Esophagus mucosa (tissue), 1 donor: Measurements from ENCODE around the gene PSMG3. TPM values are rescaled to one million over a fixed set of nuclear protein-coding genes. Genes with fewer than 3 reads are reported as not detected.
A peak's percentile ranks its signal among the peaks of the same experiment; 100 is the strongest.
"Not testable (repeated sequence)": the region's sequence is repeated elsewhere in the genome, so short reads cannot be mapped to it uniquely, and the experiment has no call there.

Experiments used
- ATAC-seq: fragments of 200-7000 bp; cut with Tn5 transposase; one replicate; pipeline ENCODE4 v1.9.1; 2020
- total RNA-seq: library from RNA; stranded (reverse); gene quantifications from one replicate; pipeline ENCODE4 v1.2.4, GENCODE V29; 2023
- donor health status: DM: yes; HTN: yes; CAD: no.

The PSMG3 gene
- total RNA-seq, 1 donor from 2014 or later: 39.8 TPM

DNA sequence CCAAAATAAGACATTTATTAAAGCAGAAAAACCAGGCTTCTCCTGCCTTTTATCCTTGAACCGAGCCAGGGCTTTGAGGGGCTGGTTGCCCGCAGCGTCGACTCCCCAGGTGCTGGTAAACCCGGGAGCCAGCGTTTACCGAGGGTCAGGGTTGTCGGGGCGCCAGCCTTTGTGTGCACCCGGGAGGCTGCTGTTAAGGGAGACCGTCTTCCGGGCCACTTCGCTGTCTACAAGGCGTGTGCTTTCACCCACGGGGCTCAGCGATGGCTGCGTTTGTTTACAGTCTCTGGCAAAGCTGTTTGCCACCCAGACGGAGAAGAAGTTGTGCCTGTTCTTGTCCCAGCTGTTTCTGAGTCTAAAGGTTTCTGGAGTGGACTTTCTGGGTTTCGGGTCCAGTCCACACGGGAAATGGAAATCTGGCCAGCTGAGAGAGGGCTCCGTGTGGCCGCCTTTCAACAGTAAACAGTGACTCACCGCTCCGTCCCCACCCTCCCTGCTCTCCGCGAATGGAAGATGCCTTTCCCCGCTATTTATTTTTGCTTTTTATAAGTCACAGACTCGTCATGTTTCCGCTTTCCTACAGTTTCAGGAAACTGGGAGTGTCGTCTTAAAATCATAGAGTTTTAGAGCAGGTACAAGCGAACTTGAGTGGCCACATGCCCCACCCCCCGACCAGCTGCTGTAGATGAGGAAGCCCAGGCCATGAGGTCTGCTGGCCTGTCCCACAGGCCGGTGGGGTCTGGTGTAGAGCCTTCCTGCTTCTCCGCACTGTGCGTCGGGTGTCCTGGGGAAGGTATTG is 37.2 kb downstream of the PSMG3 start:
- ATAC-seq: peak; percentile 62

DNA sequence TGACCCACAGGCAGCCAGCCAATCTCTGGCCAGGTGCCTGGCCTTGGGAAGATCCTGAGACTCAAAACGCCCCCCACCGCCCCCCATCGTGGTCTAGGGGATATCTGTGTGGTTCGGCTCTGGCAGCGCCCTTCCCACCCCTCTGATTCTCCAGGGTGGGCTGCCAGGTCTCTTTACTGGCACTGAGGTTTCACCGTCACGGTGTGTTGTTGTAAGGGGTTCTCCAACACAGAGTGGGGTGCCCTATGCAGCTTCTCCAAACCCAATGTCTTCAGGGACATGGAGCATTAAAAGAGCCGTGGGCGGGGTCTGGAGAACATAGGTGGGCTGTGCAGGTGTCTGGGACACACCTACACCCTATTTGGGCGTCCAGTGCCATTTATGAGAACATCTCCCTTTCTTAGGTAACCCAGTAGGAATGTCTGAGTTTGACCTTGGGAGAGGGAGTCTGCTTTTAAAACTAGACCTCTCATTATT is 37.8 kb downstream of the PSMG3 start:
- no peak for ATAC-seq

DNA sequence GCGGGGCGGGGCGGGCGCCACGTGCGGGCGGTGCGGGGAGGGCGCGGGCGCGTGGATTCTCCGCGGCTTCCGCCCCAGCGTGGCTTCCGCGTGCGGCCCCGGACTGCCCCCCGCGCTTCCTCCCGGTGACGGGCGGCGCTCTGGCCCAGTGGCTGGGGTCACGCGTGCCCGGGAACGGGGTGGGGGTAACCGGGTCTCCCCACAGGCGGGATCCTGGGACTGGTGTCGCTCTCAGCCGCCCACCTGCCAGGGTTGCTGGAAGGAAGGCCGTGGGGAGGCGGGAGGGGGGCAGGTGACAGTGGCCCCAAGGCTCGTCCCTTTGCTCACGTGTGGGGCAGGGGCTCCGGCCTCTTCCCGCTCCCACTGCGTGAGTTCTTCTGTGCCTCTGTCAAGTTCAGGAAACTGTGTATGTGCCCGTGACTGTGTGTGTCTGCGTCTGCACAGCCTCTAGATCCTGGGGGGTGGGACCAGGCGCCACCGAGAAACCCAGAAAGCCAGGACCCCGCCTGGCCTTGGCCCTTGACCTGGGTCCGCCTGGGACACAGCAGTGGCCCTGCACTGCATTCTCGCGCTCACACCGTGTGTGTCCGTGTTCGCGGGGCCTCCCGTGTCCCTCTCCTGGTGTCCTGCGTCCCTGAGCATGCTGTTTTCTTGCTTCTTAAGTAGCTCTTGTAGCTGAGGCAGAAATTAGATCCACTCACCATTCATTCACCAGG is 38.4 kb downstream of the PSMG3 start:
- peak; percentile 4 for ATAC-seq

DNA sequence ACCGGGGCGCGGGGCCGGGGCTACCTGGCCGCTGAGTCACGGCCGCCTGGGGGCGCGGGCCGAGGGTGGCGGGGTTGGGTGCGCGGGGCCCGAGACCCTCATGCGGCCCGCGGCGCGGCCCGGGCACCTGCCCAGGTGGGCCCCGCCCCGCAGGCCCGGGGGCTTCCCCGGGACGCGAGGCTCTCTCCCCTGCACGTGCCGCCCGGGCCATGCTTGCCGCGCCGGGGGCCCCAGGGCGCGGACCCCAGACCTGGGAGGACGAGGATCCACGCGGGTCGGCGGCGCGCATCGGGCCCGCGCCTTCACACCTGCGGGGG is 38.9 kb downstream of the PSMG3 start:
- ATAC-seq: no peak

DNA sequence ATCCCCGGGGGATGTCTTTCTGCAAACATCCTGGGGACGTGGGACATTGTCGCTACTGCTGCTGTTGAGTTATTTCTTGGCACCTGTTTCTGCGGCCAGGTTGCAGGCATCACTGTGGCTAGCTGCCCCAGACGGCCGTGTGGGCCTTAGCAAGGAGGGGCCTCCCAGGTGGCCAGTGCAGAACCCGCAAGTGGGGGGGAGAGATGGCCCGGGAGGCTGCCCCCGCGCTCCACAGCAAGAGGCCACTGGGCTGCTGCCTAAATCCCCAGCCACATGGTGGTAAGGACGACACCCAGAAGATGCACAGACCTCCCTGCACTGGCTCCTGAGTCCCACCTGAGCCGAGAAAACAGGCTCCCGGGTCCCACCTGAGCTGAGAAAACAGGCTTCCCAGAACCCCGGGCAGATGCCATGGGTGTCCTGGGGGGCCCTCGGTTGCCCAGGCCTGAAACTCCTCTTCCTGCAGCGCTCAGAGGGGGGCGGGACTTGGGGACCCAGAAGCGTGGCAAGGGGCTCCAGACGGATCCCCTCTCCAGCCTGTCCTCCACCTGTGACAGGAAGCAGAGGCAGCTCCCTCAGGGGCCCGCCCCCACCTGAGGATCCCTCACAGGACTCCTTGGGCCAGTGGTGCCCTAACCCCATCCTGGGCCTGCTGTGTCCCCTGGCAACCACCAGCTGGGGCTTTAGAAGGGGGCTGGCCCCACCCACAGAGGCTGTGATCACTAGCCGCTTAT is 40.3 kb downstream of the PSMG3 start:
- ATAC-seq: no peak

DNA sequence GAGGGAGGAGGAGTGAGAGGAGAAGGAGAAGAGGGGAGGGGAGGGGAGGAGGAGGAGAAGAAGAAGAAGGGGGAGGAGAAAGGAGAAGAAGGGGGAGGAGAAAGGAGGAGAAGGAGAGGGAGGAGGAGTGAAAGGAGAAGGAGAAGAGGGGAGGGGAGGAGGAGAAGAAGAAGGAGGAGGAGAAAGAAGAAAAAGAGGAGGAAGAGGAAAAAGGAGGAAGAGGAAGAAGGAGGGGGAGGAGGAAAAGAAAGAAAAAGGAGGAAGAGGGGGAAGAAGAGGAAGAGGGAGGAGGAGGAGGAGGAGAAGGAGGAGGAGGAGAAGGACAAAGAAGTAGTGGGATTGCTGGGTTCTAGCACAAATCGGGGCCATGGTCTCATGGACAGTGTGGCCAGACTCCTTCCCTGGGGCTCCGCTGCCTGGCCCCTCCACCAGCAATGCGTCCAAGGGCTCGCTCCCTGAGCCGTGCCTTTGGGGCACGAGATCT is 43.5 kb downstream of the PSMG3 start:
- no peak for ATAC-seq

DNA sequence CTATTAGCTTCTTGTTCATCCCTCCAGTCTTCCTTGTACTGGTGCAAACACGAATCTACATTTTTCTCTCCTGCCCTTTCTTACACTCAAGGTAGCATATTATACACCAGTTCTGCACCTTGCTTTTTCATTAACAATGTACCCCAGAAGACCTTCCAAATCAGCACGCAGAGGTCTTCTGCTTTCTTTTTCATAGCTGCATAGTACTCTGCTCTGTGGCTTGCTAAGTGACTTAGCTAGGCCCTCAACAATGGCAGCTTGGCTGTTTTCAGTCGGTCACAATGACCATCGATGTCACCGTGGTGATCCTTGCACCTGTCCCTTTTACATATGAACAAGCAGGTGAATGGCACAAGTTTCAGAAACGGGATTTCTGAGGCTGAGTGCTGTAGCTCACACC is 44.4 kb downstream of the PSMG3 start:
- ATAC-seq: no peak

DNA sequence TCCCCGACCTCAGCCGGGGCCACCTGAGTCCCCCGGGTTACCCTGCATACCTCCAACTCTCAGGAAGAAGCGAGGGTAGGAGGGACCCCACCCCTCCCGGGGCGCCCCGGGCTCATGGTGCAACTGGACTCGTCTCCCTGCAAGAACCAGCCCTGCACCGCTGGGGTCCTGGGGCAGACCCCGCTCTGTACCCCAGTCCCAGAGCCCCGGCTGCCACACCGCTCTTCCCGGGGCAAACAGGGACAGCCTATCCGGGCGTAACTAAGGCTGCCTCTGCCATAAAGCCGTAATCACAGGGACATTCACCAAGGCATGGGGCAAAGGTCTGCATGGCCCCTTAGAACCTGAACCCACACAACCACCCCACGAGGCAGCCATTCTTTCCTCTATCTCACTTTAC is 46.0 kb downstream of the PSMG3 start:
- peak; percentile 2 for ATAC-seq

DNA sequence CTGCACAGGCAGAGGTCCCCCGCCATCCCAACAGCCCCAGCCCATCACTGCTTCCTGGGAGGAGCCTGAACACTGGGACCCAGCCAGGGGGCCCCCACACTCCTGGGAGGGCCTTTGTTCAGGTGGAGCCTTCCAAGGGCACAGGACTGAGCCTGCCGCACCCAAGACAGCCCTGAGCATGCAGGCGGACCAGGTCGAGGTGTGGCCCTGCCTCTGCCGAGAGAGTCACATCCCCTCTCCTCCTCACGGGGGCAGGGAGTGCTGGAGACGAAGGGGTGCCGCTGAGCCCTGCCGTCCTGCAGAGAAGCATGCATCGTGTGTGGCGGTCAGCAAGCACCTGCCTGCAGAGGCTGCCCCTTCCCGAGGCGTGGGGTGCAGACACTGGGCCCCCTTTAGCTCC is 46.6 kb downstream of the PSMG3 start:
- ATAC-seq: peak; percentile 88

DNA sequence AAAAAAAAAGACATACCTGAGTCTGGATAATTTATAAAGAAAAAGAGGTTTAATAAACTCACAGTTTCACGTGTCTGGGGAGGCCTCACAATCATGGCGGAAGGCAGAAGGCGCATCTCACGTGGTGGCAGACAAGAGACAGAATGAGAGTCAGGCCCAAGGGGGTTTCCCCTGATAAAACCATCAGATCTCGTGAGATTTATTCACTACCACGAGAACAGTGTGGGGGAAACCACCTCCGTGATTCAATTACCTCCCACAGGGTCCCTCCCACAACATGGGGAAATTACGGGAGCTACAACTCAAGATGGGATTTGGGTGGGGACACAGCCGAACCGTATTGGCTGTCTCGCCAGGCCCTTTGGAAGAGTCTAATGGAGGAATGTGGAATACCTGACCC is 48.4 kb downstream of the PSMG3 start:
- ATAC-seq: no peak

DNA sequence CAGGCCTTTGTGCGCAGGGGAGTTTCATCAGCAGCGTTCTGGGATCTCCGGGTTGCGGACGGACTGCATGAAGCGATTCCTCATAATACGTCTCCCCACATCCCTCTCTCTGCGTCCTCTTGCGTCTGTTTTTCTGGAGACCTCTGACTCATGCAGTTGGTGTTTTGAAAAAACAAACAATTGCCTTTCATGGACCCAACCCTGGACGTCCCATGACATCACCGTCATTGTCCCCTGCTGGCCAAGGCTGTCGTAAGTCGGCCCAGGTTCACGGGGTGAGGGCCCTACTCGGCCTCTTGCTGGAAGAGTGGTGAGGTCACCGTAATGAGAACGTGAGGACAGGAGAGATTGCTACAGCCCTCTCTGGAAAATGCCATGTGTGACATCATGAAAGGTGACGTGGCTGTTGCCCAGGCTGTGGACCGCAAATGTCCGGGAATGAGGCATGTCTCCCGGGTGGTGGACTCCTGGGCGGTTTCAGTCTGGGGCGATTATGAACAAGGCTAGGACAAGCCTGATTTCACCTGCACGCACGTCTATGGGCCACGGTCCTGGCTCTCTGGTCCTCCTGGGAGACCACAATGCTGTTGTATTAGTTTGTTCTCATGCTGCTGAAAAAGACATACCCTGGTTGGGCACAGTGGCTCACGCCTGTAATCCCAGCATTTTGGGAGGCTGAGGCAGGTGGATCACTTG is 49.1 kb downstream of the PSMG3 start:
- peak; percentile 61 for ATAC-seq

DNA sequence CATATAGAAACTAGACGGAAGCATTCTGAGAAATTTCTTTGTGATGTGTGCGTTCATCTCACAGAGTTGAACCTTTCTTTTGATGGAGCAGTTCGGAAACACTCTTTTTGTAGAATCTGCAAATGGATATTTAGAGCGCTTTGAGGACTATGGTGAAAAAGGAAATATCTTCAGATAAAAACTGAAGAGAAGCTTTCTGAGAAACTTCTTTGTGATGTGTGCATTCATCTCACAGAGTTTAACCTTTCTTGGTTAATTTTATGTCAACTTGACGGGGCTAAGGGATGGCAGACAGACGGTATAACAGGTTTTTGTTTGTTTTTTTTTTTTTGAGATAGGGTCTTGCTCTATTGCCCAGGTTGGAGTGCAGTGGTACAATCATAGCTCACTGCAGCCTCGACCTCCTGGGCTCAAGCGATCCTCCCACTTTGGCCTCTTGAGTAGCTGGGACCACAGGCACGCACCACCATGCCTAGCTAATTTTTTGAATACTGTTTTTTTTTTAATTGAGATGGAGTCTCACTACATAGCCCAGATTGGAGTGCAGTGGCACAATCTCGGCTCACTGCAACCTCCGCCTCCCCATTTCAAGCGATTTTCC is 50.4 kb downstream of the PSMG3 start:
- not testable (repeated sequence) for ATAC-seq

Other genes with a start within 250 kb of the PSMG3 start
- 16.1 TPM for gene MICALL2, start 110.6 kb downstream of the PSMG3 start, total RNA-seq
- 50.4 TPM for gene INTS1, start 65.6 kb downstream of the PSMG3 start, total RNA-seq
- 12.6 TPM for gene MAFK, start 39.3 kb downstream of the PSMG3 start, total RNA-seq
- gene TMEM184A, start 13.8 kb downstream of the PSMG3 start, total RNA-seq: 86.6 TPM
- 0.68 TPM for gene ELFN1, start 100.2 kb upstream of the PSMG3 start, total RNA-seq